ENCODE measurements around the gene UQCC3.

GRCh38 chr11:62678770-62679696, 7.6 kb downstream of the UQCC3 start, which contains the start of gene UBXN1:
- TF ChIP-seq CTCF (conservative IDR thresholded peaks at IDR 0.05; ENCODE audit: low read length) (no peak), EZH2phosphoT487 (IDR thresholded peaks at IDR 0.05; ENCODE audit: borderline replicate concordance) (no peak)

All from Loucy (cell line).